ENCODE data around the gene E2F8. TPM values are rescaled to one million over a fixed set of nuclear protein-coding genes. Genes with fewer than 3 reads are reported as not detected.

E2F8 gene
- total RNA-seq, 1 experiment from 2014 or later = 18.4 TPM

- no peak for TF ChIP-seq ELF1 (IDR thresholded peaks at IDR 0.05; ENCODE audit: borderline replicate concordance, low read depth)
- TF ChIP-seq ZBTB33 (IDR thresholded peaks at IDR 0.05; ENCODE audit: extremely low read depth, insufficient replicate concordance, low read length) = no peak
- no peak for TF ChIP-seq POLR2AphosphoS5 (IDR thresholded peaks at IDR 0.05; ENCODE audit: low read depth, low read length)
- TF ChIP-seq TCF7L2 (IDR thresholded peaks at IDR 0.05; ENCODE audit: borderline replicate concordance, extremely low read depth, insufficient read depth, insufficient read length) = no peak
- TF ChIP-seq REST (IDR thresholded peaks at IDR 0.05; ENCODE audit: low read depth) = no peak
- no peak for TF ChIP-seq CBX3 (IDR thresholded peaks at IDR 0.05; ENCODE audit: low read depth)
- no peak for TF ChIP-seq SRF (IDR thresholded peaks at IDR 0.05; ENCODE audit: low read depth)
- no peak for TF ChIP-seq POLR2A (IDR thresholded peaks at IDR 0.05; ENCODE audit: borderline replicate concordance, extremely low read depth, insufficient read depth, insufficient read length)
- no peak for TF ChIP-seq FOSL1 (IDR thresholded peaks at IDR 0.05; ENCODE audit: low read depth)
- no peak for TF ChIP-seq EZH2phosphoT487 (IDR thresholded peaks at IDR 0.05; ENCODE audit: borderline replicate concordance)
- no peak for TF ChIP-seq ZNF274 (IDR thresholded peaks at IDR 0.05; ENCODE audit: low read depth, low read length)
- Histone ChIP-seq H2AFZ (ENCODE audit: low read depth, low read length, poor library complexity, severe bottlenecking) (no peak within 1 kb of the TSS), H3K4me2 (ENCODE audit: low read length) (no peak within 1 kb of the TSS), H3K4me3 (replicated peaks in 1 of 2; ENCODE audit: low read depth in 1 of 2, low read length in 2 of 2) (no peak within 1 kb of the TSS), H3K9ac (ENCODE audit: low read length) (no peak within 1 kb of the TSS), H3K9me2 (ENCODE audit: insufficient read depth) (no peaks in the 10 kb centered on the region), H3K27me3 (ENCODE audit: insufficient read depth, low read length) (peaks cover 13% of the 10 kb centered on the region; the same call in 1 of the 2 replicates), H3K79me2 (ENCODE audit: insufficient read depth, low read length) (no peaks in the 10 kb centered on the region), H3K4me1 (ENCODE audit: control insufficient read depth in 1 of 2, insufficient read depth in 2 of 2, low read length in 2 of 2) (peaks cover 3 to 5% of the 10 kb centered on the region in 2 experiments; a peak in 1 of 4 replicates), H3K27ac (ENCODE audit: low read depth, low read length) (no peak within 1 kb of the TSS), H4K20me1 (ENCODE audit: insufficient read depth) (no peaks in the 10 kb centered on the region), H3K36me3 (ENCODE audit: control insufficient read depth in 1 of 2, insufficient read depth in 2 of 2, low read length in 2 of 2) (no peaks in the 10 kb centered on the region), H3K9me3 (ENCODE audit: control insufficient read depth in 1 of 2, insufficient read depth in 1 of 2, low read depth in 1 of 2, low read length in 2 of 2) (no peaks in the 10 kb centered on the region)
- intact Hi-C loops (cut with micrococcal nuclease) = no loop called here
- RAD21 ChIA-PET (ENCODE audit: low non-redundant PET in 1 of 2, low total read pairs in 2 of 2, uncharacterized antibody in 2 of 2, unreplicated experiment in 2 of 2) = no interaction called here
- DNase-seq (ENCODE audit: low read depth, low spot score) (no peak), ATAC-seq (no peak)
- CTCF ChIA-PET = no interaction called here
- POLR2A ChIA-PET = no interaction called here
- BruUV-seq (replicated peaks) = no TSS peak
Observed at GRCh38 chr11:19201737-19202605, 38.8 kb downstream of the E2F8 start, which contains the start of gene CSRP3. Gene CSRP3, minus strand, starts transcription at chr11:19201983. Its CDS starts 9,535 bp downstream, at chr11:19192448.

Data from HCT116 (cell line).